NCI-H748 treated with DMSO at 0.1 percent for 48 hours (cell line): Measurements from ENCODE around the gene FANK1.

Experiments used
- DNase-seq: peaks from one replicate; lab custom pipeline; 2025; lab: John Stamatoyannopoulos, UW

Gene FANK1

DNA sequence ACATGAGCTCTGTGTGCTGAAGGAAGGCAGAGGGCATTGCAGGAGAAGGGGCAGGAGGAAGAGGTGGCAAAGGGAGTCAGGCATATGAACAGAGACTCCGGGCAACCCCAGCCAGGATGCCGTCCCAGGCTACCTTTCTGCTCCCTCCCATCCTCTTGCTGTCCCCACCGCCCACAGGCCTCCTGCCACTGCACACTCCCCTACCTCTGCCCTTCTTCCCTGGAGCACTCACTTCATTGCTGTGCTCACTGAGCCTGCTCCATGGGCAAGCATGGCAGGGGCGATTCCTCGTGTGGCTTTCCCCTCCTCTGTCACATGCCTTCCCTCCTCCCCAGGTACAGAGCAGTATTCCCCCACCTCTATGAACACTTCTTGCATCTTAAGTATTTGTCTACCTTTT lies 93.4 kb downstream of the FANK1 start:
- no peak for DNase-seq

DNA sequence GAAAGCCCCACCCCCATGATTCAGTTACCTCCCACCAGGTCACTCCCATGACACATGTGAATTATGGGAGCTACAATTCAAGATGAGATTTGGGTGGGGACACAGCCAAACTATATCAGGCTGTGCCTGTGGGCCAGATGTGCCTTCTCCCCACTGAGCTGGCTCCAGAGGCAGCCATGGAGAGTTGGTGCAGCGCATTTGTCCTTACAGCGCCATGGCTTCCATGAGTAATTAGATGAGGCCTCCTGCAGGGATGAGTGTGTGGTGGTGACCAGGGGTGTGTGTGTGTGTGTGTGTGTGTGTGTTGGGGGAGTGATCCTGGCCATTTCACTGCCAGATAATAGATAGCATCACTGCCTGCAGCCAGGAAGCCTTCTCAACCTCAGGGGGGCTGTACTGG lies 94.6 kb downstream of the FANK1 start:
- DNase-seq = no peak

GRCh38 chr10:125991392-125991791 lies 95.0 kb downstream of the FANK1 start:
- no peak for DNase-seq

- DNase-seq = no peak
Observed at GRCh38 chr10:125992254-125992653, 95.9 kb downstream of the FANK1 start.

DNA sequence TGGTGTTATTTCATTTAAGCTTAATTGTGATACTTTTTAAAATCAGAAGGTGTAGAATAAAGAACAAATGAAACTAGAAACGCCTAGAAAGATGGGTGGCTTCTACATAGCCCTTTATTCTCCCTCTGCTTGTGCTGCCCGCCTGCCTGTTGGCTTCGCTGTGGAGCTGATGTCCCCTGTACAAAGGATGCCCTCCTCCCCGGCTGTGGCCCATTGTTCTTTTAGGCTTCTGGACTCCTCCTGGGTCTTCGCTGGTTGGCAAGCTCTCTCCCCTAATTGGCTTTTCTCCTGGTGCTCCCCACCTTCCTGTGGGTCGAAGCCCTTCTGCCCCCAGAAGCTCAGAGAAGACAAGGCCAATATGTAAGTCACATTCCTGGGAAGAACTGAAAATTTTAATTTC lies 98.2 kb downstream of the FANK1 start:
- DNase-seq = no peak

DNA sequence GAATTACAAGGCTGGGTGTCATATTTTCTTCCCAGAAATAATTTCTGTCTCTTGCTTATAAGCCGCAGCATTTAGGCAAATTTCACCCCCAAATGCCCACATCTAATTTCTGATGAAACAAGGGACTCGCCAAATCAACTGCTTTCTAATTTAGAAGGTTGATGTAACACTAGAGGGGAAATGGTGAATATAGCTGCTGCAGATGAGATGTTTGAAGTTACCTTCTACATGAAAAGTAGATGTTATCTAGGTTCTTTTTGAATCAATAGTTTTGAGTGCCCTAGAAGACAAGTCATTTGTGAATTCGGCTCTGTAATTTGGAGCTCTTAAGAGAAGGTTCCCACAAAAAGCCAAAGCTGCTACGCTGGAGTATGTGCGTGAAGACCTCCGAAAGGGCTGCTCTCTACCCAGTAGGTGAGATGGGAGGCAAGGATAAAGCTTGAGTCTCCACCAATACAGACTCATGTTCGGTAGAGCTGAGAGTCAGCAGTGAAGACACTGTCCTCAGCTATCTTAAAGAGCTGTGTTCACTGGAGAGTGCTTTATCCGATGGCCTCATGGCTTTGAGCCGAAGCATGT lies 99.5 kb downstream of the FANK1 start:
- DNase-seq = no peak

GRCh38 chr10:125997586-125997985 lies 101.2 kb downstream of the FANK1 start:
- DNase-seq = no peak

GRCh38 chr10:125999694-126000093 lies 103.3 kb downstream of the FANK1 start:
- DNase-seq = no peak

- no peak for DNase-seq
Observed at GRCh38 chr10:126001576-126001975, 105.2 kb downstream of the FANK1 start.

- no peak for DNase-seq
Observed at GRCh38 chr10:126004752-126005151, 108.4 kb downstream of the FANK1 start.

DNA sequence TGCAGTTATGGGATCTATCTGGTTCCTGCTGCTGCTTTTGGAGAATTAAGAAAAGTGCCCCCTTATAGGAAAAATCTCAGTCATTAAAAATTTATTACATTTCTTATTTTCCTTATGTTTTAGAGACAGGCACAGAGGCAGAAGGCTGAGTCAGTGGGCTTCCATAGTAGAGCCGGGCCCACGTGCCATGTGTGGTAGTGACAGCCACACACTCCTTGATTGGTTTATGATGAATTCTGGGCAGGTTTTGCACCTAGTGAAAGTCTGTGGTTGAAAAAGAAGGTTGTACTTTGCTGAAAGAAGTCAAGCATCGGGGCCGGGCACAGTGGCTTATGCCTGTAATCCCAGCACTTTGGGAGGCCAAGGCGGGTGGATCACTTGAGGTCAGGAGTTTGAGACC lies 109.9 kb downstream of the FANK1 start:
- DNase-seq = no peak

- DNase-seq = no peak
Observed at GRCh38 chr10:126006906-126007305, 110.5 kb downstream of the FANK1 start.

DNA sequence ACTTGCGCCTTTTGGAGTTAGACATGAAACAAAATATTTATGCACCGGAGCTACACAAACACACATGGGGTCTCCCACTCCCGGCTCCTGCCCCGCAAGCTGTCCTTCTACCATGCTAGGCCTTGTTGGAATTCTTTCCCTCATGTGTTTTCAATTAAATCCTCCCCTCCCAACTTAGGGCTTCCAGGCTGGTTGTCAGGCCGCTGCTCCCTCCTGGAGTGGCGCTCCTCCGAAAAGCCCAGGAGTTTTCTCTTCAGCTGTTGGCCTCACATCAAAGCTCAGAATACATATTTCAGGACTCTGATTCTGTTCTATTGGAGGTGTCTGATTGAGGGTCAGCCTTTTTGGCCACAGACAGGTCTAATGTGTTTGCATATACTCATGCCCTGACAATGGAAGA lies 113.3 kb downstream of the FANK1 start:
- DNase-seq = no peak

DNA sequence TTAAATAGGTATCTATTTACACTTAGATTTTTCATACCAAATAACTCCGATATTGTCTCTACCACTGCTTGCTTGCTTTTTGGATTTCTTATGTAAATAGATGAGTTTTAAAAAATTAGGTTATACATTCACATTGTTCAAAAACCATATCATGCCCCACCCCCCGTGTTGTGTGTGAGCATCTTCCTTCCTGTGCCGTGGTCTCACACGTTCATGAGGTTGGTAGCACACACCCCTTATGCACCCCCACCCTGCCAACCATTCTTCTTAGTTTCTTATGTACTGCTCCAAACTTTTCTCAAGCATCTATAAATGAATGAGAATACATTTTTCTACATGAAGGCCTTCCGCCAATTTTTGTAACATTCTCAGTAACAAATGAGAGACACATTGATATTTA lies 115.6 kb downstream of the FANK1 start:
- no peak for DNase-seq

GRCh38 chr10:126012485-126012884 lies 116.1 kb downstream of the FANK1 start:
- no peak for DNase-seq

DNA sequence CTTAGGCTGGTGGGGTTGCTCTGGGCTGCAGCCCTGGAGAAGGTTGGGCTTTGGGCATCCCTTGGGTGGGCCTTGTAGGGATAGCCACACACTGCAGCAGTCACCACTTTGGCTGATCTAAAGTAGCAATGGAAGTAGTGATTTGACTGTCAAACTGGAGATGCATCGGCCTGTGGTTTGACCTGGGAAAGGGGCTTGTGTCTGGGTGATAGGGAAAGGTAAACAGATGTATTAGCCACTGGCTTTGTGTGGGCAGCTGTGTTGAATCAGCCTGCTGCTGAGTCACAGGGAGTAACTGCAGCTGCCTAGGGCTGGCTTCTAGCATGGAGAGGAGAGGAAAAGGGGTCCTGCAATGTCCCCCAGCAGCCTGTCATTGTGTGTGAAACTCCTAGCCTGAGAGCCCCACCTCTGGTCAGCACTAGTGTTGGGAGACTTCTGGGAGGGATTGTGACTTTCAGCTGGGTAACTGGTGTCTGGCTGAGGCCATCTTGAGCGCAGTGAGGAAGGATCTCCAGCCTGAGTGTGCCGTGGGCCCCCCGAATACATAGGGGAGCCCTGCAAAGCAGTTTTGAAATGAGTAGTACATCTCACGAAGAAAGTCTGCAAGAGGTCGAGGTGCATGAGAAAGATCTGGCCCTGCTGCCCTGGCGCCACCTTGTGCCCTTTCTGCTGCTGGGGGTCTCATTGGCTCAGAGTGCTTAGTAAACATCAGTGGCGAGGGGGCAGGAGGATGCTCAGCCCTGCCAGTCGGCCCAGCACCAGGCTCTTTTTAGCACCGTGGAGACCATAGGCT lies 117.3 kb downstream of the FANK1 start:
- DNase-seq = no peak

DNA sequence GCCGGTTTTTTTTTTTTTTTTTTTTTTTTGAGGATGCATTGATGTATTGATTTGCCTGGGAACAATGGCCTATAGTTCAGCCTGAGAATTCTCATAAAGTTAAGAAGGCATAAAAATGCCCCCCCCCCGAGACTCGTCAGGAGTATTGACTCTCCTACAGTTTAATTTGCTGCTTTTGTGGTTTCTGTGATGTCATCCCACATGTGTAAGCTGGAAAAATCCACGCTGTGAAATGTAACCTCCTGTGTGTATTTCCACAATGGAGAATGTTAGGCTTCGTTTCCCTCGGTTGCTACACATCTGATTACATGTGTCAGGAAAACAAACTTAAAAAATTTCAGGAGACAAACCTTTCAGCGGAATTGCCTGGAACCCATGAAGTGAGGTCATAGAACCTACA lies 117.9 kb downstream of the FANK1 start:
- no peak for DNase-seq

DNA sequence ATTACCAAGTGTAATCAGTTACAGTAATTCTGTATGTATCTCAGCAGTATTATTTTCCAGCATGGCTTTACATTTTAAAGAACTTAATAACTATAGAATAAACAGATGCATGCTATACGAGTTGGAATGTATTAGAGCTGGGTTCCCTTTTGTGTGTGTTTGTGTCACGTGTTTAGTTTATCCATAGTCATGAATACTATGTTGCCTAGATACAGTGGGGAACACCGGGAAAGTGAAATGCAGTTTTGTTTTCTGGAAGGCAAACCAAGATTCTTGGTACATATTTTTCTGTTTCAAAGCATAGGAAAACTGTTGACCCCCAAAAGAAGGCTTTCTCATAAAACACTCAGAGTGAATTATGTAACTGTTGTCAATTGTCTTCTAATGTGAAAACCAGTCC lies 119.0 kb downstream of the FANK1 start:
- DNase-seq = no peak

GRCh38 chr10:126016156-126016805 lies 119.9 kb downstream of the FANK1 start:
- DNase-seq = no peak

GRCh38 chr10:126016882-126017281 lies 120.5 kb downstream of the FANK1 start:
- no peak for DNase-seq

- DNase-seq = no peak
Observed at GRCh38 chr10:126017961-126018560, 121.7 kb downstream of the FANK1 start.

DNA sequence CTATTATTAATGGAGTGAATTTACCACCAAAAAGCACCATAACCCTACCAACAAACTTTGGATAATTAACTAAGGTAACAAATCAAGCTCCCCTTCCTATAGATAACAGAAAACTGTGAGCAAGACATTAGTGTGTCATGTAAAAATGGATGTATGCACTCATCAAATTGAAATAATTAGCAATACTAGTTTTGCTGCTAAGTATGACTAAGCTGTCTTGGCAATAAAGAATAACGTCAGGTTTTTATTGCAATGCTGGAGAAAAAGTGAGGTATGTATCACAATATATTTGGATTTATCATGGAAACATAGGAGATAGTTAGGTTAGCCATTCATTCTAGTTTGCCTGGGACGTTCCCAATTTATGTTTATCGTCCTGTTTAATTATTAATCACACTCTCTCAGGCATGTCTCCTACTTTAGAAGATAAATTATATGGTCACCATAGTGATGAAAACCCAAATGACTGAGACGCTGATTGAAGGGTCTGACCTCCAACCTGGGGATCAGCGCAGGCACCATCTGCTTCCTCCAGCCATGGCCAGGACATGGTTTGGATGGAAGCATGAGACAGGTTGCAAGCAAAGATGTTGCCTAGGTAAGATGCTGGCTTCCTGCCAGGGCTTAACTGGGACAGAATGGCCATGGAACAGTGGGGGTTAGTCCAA lies 125.6 kb downstream of the FANK1 start:
- DNase-seq = no peak
